MCF 10A (cell line): ENCODE measurements around the gene PDE6C. TPM values are rescaled to one million over a fixed set of nuclear protein-coding genes. Genes with fewer than 3 reads are reported as not detected.

Experiments
- BruUV-seq: library from RNA; stranded (reverse); fragments of 400-500 nt; replicated peaks from 2 replicates; lab custom pipeline; 2021; lab: Mats Ljungman, UMichigan
- CTCF ChIA-PET: fragments of 300-600 bp; sonication (Branson Sonifier 250); formaldehyde crosslinking; extraction: SDS; loops from one replicate; lab custom pipeline; 2021; ENCODE audit warnings: antibody characterized with exemption, inconsistent platforms; lab: Yijun Ruan, JAX
- POLR2A ChIA-PET: fragments of 300-600, 350-650 bp; sonication (Branson Sonifier 250); formaldehyde crosslinking; extraction: SDS; loops from one replicate; lab custom pipeline; 2020; ENCODE audit warnings: antibody characterized with exemption, inconsistent platforms; lab: Yijun Ruan, JAX
- DNase-seq: peaks from one replicate; pipeline ENCODE4 v3.0.0-alpha.2; 2018; ENCODE audit not compliant: unreplicated experiment
- H3K27ac Mint-ChIP-seq: one replicate; pipeline ENCODE4 v1.8.0; 2022; ENCODE audit warnings: mild to moderate bottlenecking, low read depth, mixed read lengths; ENCODE audit not compliant: unreplicated experiment
- H3K27me3 Mint-ChIP-seq: one replicate; pipeline ENCODE4 v1.8.0; 2022; ENCODE audit warnings: mixed read lengths; ENCODE audit not compliant: insufficient read depth, unreplicated experiment
- H3K36me3 Mint-ChIP-seq: one replicate; pipeline ENCODE4 v1.8.0; 2022; ENCODE audit warnings: mild to moderate bottlenecking, moderate library complexity, mixed read lengths; ENCODE audit not compliant: insufficient read depth, unreplicated experiment
- H3K4me1 Mint-ChIP-seq: one replicate; pipeline ENCODE4 v1.8.0; 2022; ENCODE audit warnings: mixed read lengths; ENCODE audit not compliant: insufficient read depth, unreplicated experiment
- H3K4me3 Mint-ChIP-seq: one replicate; pipeline ENCODE4 v1.8.0; 2022; ENCODE audit warnings: mild to moderate bottlenecking, moderate library complexity, mixed read lengths; ENCODE audit not compliant: unreplicated experiment
- H3K9me3 Mint-ChIP-seq: one replicate; pipeline ENCODE4 v1.8.0; 2022; ENCODE audit warnings: mixed read lengths; ENCODE audit not compliant: unreplicated experiment
- intact Hi-C: fragments of 100-400 bp; cut with micrococcal nuclease; formaldehyde crosslinking; loops from 2 replicates; pipeline ENCODE4 v1.14.1; 2022
- total RNA-seq: library from RNA; stranded (reverse); gene quantifications from 2 replicates; pipeline ENCODE4 v1.2.3, GENCODE V29; 2022
- TF ChIP-seq, protein P1 (sequence below): fragments of 200-600 bp; IDR thresholded peaks from one replicate; pipeline ENCODE4 v1.8.0; 2022; ENCODE audit warnings: antibody characterized with exemption, mild to moderate bottlenecking; ENCODE audit not compliant: unreplicated experiment

PDE6C gene
- total RNA-seq, 1 experiment from 2014 or later, result not detected

DNA sequence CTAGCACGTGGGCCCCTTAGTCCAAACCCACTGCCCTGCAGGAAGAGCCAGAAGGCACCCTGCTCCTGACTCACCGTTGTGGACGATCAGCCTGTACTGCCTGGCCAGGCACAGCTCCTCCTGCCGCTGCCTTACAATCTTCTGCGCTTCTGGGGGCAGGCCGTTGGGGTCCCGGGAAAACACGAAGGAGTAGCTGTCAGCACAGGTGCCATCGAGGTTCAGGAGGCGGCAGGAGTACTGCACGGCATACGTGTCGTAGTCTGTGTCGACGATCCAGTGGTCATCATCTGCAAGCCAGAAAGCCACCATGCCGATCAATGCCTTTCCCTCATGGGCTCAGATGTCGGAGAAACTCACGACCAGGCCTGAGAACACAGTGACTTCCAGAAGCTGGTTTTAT is 18.6 kb upstream of the PDE6C start:
- H3K4me3 Mint-ChIP-seq, result no peak overlapping the region
- intact Hi-C loops, result no loop called here
- TF ChIP-seq, protein P1, sequence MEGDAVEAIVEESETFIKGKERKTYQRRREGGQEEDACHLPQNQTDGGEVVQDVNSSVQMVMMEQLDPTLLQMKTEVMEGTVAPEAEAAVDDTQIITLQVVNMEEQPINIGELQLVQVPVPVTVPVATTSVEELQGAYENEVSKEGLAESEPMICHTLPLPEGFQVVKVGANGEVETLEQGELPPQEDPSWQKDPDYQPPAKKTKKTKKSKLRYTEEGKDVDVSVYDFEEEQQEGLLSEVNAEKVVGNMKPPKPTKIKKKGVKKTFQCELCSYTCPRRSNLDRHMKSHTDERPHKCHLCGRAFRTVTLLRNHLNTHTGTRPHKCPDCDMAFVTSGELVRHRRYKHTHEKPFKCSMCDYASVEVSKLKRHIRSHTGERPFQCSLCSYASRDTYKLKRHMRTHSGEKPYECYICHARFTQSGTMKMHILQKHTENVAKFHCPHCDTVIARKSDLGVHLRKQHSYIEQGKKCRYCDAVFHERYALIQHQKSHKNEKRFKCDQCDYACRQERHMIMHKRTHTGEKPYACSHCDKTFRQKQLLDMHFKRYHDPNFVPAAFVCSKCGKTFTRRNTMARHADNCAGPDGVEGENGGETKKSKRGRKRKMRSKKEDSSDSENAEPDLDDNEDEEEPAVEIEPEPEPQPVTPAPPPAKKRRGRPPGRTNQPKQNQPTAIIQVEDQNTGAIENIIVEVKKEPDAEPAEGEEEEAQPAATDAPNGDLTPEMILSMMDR, result no peak
- DNase-seq, result no peak
- CTCF ChIA-PET, result no interaction called here
- H3K36me3 Mint-ChIP-seq, result no peaks in the 10 kb centered on the region
- BruUV-seq, result no TSS peak
- peaks cover 5% of the 10 kb centered on the region for H3K27me3 Mint-ChIP-seq
- POLR2A ChIA-PET, result no interaction called here
- no peak overlapping the region for H3K27ac Mint-ChIP-seq
- no peaks in the 10 kb centered on the region for H3K9me3 Mint-ChIP-seq
- H3K4me1 Mint-ChIP-seq, result no peaks in the 10 kb centered on the region

DNA sequence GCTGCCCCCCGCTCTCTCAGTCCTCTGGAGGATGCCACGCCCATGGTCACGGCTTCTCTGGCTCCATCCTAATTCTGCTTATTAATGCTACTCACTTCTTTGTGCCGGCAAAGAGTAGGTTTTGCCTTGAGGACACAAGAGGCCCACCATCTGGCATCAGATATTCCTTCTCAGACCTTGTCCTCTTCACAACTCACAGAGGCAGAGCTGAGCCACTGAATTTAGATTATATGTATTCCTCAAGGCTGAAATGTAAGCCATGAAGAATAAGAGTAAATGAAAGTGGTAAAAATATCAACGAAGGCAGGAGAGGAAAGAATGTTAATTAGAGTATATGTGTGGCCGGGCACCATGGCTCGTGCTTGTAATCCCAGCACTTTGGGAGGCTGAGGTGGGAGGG is 17.8 kb upstream of the PDE6C start:
- Mint-ChIP-seq H3K9me3 (no peaks in the 10 kb centered on the region), H3K36me3 (no peaks in the 10 kb centered on the region), H3K27me3 (no peaks in the 10 kb centered on the region), H3K4me1 (no peaks in the 10 kb centered on the region), H3K27ac (no peak overlapping the region), H3K4me3 (no peak overlapping the region)
- CTCF ChIA-PET, result no interaction called here
- TF ChIP-seq, protein P1, result no peak
- intact Hi-C loops, result no loop called here
- POLR2A ChIA-PET, result no interaction called here
- no TSS peak for BruUV-seq
- DNase-seq, result no peak

DNA sequence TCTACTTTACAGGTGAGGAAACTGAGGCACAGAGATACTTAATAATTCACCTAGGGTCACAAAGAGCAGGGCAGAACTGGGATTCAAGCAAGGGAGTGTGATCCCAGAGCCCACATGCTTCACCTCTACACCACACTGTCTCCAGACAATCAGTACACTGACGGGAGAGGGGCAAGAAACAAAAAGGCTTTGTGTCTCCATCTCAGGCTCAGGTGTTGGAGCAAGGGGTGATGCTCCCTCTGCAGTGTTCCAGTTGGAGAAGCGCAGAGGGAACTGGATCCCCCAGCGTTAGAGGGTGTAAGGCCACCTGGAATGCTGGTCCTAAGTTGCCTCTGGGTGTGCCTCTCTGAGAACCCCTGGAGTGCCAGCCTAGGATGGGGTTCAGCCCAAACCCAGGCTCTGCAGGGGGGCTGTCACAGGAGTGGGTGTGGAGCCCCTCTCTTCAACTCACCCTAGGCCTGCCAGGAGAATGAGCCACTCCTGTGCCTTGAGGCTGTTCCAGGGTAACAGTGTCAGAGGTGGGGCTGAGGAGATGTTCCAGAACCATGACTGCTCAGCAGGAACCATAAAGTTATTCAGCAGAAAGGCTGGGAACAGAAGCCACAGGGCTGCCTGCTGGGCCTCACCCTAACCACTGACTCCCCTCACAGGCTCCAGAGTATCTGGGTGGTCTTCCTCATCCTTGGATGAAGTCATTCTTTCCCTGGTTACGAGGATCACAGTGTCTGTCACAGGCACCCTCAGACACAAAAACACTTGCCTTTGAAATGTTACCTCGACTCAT is 16.8 kb upstream of the PDE6C start:
- ChIA-PET CTCF (no interaction called here), POLR2A (interaction anchor here (0.6 kb wide), 1 partner anchor 90 kb away, joined by 3 read pairs; no protein-coding TSS in a partner anchor)
- no peak overlapping the region for H3K4me3 Mint-ChIP-seq
- H3K9me3 Mint-ChIP-seq, result no peaks in the 10 kb centered on the region
- BruUV-seq, result no TSS peak
- H3K4me1 Mint-ChIP-seq, result no peaks in the 10 kb centered on the region
- intact Hi-C loops, result no loop called here
- TF ChIP-seq, protein P1, result no peak
- H3K36me3 Mint-ChIP-seq, result no peaks in the 10 kb centered on the region
- H3K27me3 Mint-ChIP-seq, result no peaks in the 10 kb centered on the region
- H3K27ac Mint-ChIP-seq, result no peak overlapping the region
- DNase-seq, result no peak

DNA sequence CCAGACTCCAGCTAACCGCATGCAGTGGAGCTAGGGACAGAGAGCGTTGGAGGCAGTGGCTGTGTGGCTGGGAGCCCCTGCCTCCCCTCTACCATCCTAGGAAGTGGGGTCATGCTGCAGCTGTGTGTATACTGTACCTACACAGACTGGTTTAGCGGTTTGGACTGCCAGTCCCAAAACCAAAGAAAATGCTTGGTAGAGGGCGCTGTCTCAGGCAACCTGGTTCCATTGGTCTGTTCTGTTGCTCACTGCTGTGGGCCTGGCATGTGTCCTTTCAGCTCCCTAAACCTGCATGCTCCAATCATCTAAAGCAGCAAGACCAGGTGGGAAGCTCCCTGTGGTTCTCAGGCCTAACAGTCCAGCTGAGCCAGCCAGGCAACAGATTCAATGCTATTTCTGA is 15.8 kb upstream of the PDE6C start:
- Mint-ChIP-seq H3K36me3 (no peaks in the 10 kb centered on the region), H3K4me1 (no peaks in the 10 kb centered on the region), H3K27ac (no peak overlapping the region), H3K27me3 (peaks cover 1% of the 10 kb centered on the region), H3K9me3 (no peaks in the 10 kb centered on the region), H3K4me3 (no peak overlapping the region)
- DNase-seq, result no peak
- TF ChIP-seq, protein P1, result no peak
- no TSS peak for BruUV-seq
- intact Hi-C loops, result no loop called here
- ChIA-PET POLR2A (no interaction called here), CTCF (no interaction called here)
